Right atrium auricular region (tissue), 2 donors: ENCODE data around the gene LRGUK. TPM values are rescaled to one million over a fixed set of nuclear protein-coding genes. Genes with fewer than 3 reads are reported as not detected.

Experiments
- DNase-seq: peaks from one replicate; pipeline ENCODE4 v3.0.0-alpha.2; 2019; ENCODE audit warnings: low spot score
- H3K27ac ChIP-seq, 2 donors: fragments of 200-600 bp; sonication (generic); 1 replicate in 1 of 2; 2 replicates in 1 of 2; pipeline ENCODE4 v1.5.1; 2016 to 2019
- H3K27me3 ChIP-seq, 2 donors: fragments of 200-600 bp; sonication (generic); one replicate each; pipeline versions ENCODE4 v1.5.1 to v1.6.0; 2017 to 2019
- H3K36me3 ChIP-seq: fragments of 200-600 bp; sonication (generic); one replicate; pipeline ENCODE4 v1.5.1; 2016
- H3K4me1 ChIP-seq, 2 donors: fragments of 200-600 bp; sonication (generic); one replicate each; pipeline versions ENCODE4 v1.5.1 to v1.6.0; 2017 to 2019
- H3K4me3 ChIP-seq, 2 donors: fragments of 200-600 bp; sonication (generic); 1 replicate in 1 of 2; 2 replicates in 1 of 2; pipeline ENCODE4 v1.5.1; 2017 to 2019; ENCODE audit warnings: mild to moderate bottlenecking in 1 of 2, moderate library complexity in 1 of 2
- H3K9me3 ChIP-seq, 2 donors: fragments of 200-600 bp; sonication (generic); one replicate each; pipeline ENCODE4 v1.5.1; 2019
- total RNA-seq, 2 donors: library from RNA; depleted of rRNA; stranded (reverse); fragments of >200 nt; gene quantifications; one replicate each; pipeline ENCODE4 v1.1.0, GENCODE V29; 2016
- TF ChIP-seq, protein P1 (sequence below), 2 donors: fragments of 200-600 bp; sonication (generic); IDR thresholded peaks; one replicate each; pipeline ENCODE4 v1.5.1; 2019; ENCODE audit warnings: antibody characterized with exemption in 2 of 2

Gene LRGUK
- total RNA-seq, 2 donors from 2014 or later, result 0.11 TPM; not detected in 1

GRCh38 chr7:134200970-134201369 lies 73.8 kb downstream of the LRGUK start:
- TF ChIP-seq, protein P1, sequence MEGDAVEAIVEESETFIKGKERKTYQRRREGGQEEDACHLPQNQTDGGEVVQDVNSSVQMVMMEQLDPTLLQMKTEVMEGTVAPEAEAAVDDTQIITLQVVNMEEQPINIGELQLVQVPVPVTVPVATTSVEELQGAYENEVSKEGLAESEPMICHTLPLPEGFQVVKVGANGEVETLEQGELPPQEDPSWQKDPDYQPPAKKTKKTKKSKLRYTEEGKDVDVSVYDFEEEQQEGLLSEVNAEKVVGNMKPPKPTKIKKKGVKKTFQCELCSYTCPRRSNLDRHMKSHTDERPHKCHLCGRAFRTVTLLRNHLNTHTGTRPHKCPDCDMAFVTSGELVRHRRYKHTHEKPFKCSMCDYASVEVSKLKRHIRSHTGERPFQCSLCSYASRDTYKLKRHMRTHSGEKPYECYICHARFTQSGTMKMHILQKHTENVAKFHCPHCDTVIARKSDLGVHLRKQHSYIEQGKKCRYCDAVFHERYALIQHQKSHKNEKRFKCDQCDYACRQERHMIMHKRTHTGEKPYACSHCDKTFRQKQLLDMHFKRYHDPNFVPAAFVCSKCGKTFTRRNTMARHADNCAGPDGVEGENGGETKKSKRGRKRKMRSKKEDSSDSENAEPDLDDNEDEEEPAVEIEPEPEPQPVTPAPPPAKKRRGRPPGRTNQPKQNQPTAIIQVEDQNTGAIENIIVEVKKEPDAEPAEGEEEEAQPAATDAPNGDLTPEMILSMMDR (IDR thresholded peaks at IDR 0.05), result no peak
- no peaks in the 10 kb centered on the region for H3K4me1 ChIP-seq
- no peaks in the 10 kb centered on the region for H3K36me3 ChIP-seq

GRCh38 chr7:134201569-134202261 lies 74.6 kb downstream of the LRGUK start:
- no peaks in the 10 kb centered on the region for H3K36me3 ChIP-seq
- H3K4me3 ChIP-seq, result no peak overlapping the region
- no peaks in the 10 kb centered on the region for H3K9me3 ChIP-seq
- no peaks in the 10 kb centered on the region for H3K27me3 ChIP-seq
- DNase-seq, result no peak
- TF ChIP-seq, protein P1 (IDR thresholded peaks at IDR 0.05), result no peak
- no peaks in the 10 kb centered on the region for H3K4me1 ChIP-seq
- no peak overlapping the region for H3K27ac ChIP-seq

More at GRCh38 chr7:134200970-134201369, 73.8 kb downstream of the LRGUK start:
- no peak overlapping the region for H3K4me3 ChIP-seq
- DNase-seq, result no peak
- no peaks in the 10 kb centered on the region for H3K9me3 ChIP-seq
- no peaks in the 10 kb centered on the region for H3K27me3 ChIP-seq
- no peak overlapping the region for H3K27ac ChIP-seq

GRCh38 chr7:134203186-134203889 lies 76.2 kb downstream of the LRGUK start:
- no peak for DNase-seq

GRCh38 chr7:134209322-134210015 lies 82.3 kb downstream of the LRGUK start:
- Histone ChIP-seq H3K27ac (no peak overlapping the region), H3K9me3 (no peaks in the 10 kb centered on the region), H3K4me3 (no peak overlapping the region), H3K36me3 (no peaks in the 10 kb centered on the region), H3K27me3 (no peaks in the 10 kb centered on the region), H3K4me1 (no peaks in the 10 kb centered on the region)
- DNase-seq, result no peak
- TF ChIP-seq, protein P1 (IDR thresholded peaks at IDR 0.05), result no peak

More at GRCh38 chr7:134203186-134203889, 76.2 kb downstream of the LRGUK start:
- no peaks in the 10 kb centered on the region for H3K9me3 ChIP-seq
- no peak overlapping the region for H3K27ac ChIP-seq
- H3K27me3 ChIP-seq, result no peaks in the 10 kb centered on the region
- TF ChIP-seq, protein P1 (IDR thresholded peaks at IDR 0.05), result no peak
- no peaks in the 10 kb centered on the region for H3K36me3 ChIP-seq
- H3K4me1 ChIP-seq, result no peaks in the 10 kb centered on the region
- H3K4me3 ChIP-seq, result no peak overlapping the region

- H3K4me1 ChIP-seq, result no peaks in the 10 kb centered on the region
- no peaks in the 10 kb centered on the region for H3K27me3 ChIP-seq
- no peaks in the 10 kb centered on the region for H3K9me3 ChIP-seq
- DNase-seq, result no peak
- H3K36me3 ChIP-seq, result no peaks in the 10 kb centered on the region
- TF ChIP-seq, protein P1 (IDR thresholded peaks at IDR 0.05), result no peak
- no peak overlapping the region for H3K4me3 ChIP-seq
- no peak overlapping the region for H3K27ac ChIP-seq
Measured at GRCh38 chr7:134210227-134210626, 83.1 kb downstream of the LRGUK start.
